GM12865 (cell line): ENCODE data around the gene FAM174C.

Source experiments
- DNase-seq: peaks from one replicate; pipeline ENCODE4 v3.0.0; 2010; ENCODE audit warnings: low read depth
- H3K4me3 ChIP-seq: 2 replicates; pipeline ENCODE4 v1.5.1; 2011; ENCODE audit warnings: mild to moderate bottlenecking, low read depth, low read length, control low read depth
- TF ChIP-seq, protein P1 (sequence below): IDR thresholded peaks from 2 replicates; pipeline ENCODE4 v1.5.1; 2011; ENCODE audit warnings: low read length, control low read depth, low read depth, inconsistent platforms; ENCODE audit not compliant: insufficient read depth; ENCODE audit errors: missing control alignments

FAM174C gene

GRCh38 chr19:1257475-1258162 lies 17.7 kb upstream of the FAM174C start:
- H3K4me3 ChIP-seq, result peak overlapping the region; percentile 83
- no peak for DNase-seq

DNA sequence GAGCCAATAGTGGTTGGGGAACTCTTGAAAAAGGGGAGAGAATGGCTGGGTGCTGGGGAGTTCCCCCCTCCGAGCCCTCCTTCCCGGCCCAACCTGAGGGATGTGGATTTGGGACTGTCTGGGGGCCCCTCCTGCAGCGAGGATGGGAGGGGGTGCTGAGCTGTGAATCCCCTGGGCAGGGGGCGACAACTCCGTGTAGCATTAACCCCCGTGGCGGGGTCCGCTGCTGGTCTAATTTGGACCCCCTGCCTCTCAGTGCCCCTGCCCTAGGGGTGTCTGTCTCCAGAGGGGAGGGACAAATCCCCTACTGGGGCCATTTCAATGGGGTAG lies 17.2 kb upstream of the FAM174C start:
- TF ChIP-seq, protein P1, sequence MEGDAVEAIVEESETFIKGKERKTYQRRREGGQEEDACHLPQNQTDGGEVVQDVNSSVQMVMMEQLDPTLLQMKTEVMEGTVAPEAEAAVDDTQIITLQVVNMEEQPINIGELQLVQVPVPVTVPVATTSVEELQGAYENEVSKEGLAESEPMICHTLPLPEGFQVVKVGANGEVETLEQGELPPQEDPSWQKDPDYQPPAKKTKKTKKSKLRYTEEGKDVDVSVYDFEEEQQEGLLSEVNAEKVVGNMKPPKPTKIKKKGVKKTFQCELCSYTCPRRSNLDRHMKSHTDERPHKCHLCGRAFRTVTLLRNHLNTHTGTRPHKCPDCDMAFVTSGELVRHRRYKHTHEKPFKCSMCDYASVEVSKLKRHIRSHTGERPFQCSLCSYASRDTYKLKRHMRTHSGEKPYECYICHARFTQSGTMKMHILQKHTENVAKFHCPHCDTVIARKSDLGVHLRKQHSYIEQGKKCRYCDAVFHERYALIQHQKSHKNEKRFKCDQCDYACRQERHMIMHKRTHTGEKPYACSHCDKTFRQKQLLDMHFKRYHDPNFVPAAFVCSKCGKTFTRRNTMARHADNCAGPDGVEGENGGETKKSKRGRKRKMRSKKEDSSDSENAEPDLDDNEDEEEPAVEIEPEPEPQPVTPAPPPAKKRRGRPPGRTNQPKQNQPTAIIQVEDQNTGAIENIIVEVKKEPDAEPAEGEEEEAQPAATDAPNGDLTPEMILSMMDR, result no peak
- no peak for DNase-seq
- peak overlapping the region; percentile 83 for H3K4me3 ChIP-seq

More at GRCh38 chr19:1257475-1258162, 17.7 kb upstream of the FAM174C start:
- TF ChIP-seq, protein P1, result no peak

DNA sequence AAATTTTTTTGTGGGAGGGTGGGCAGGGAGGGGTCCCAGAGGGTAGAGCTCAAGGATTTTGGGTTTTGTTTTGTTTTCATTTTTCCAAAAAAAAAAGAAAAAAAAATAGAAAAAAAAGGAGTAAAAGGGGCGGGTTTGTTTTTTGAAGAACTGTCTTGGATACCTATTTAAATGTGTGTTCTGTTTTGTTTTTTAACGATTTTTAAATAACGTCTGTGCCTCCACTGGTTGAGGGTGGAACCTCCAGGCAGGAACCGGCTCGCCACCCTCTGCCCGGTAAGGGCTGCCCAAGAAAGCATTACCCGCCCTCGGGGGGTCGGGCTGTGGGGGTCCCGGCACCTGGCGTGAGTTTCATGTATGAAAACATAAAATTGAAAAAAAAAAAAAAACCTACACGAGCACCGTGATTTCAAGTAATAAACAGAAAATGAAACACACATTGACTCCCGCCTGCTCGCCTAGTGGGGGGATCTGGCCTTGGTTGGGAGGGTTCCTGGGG lies 16.6 kb upstream of the FAM174C start:
- DNase-seq, result no peak
- TF ChIP-seq, protein P1, result no peak
- peak overlapping the region; percentile 83 for H3K4me3 ChIP-seq

DNA sequence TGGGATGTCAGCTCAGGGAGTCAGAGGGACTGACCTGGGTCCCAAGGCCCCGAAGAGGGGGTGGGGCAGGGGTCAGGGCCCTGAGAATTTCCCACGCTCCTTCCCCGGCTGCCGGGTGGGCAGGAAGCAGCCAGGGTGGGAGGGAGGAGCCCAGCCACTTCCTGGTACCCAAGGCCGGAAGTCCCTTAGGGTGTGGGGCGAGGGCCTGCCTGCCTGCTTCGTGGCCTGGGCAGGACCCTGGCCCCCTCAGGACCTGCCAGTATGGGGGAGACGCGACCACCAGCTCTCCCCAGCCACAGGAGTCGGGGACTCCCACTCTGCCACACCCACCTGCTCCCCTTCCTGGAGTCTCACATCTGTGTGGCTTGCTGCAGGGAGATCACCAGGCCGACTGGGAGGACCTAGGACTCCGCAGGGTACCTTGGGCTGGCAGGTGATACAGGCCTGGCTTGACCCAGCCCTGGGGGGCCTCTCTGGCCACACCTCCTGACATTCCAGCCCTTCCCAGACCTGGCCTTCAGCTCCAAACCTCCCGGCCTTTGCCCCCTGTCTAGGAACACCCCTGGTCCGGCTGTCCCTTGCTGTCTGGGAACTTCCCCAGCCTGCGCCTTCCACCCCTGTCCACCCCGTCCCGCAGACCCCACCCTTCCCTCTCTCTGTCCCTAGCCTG lies 16.0 kb upstream of the FAM174C start:
- TF ChIP-seq, protein P1, result no peak
- peak; percentile 95 for DNase-seq
- peak overlapping the region; percentile 83 for H3K4me3 ChIP-seq

GRCh38 chr19:1259876-1260748 lies 15.2 kb upstream of the FAM174C start:
- peak overlapping the region; percentile 83 for H3K4me3 ChIP-seq
- peak; percentile 71 for DNase-seq
- TF ChIP-seq, protein P1, result no peak

- DNase-seq, result peak; percentile 98
- TF ChIP-seq, protein P1, result no peak
- peak overlapping the region; percentile 93 for H3K4me3 ChIP-seq
Measured at GRCh38 chr19:1260749-1261537, 14.4 kb upstream of the FAM174C start.
